OCI-LY1 (cell line): Measurements from ENCODE around the gene OS9.

Experiments
- H2AFZ ChIP-seq: fragments of 200-600 bp; sonication (generic), shearing (Covaris generic); 2 replicates; pipeline ENCODE4 v1.6.0; 2014; ENCODE audit warnings: antibody characterized with exemption, mild to moderate bottlenecking, low read length
- H3F3A ChIP-seq: fragments of 200-600 bp; sonication (generic), shearing (Covaris generic); 2 replicates; pipeline ENCODE4 v1.6.0; 2014; ENCODE audit warnings: mild to moderate bottlenecking, antibody characterized with exemption, low read length, moderate library complexity; ENCODE audit not compliant: insufficient read depth
- H3K27ac ChIP-seq: fragments of 200-600 bp; sonication (generic); 2 replicates; pipeline ENCODE4 v1.5.1; 2014; ENCODE audit warnings: low read length, mixed run types, mild to moderate bottlenecking, low read depth; ENCODE audit not compliant: poor library complexity, severe bottlenecking
- H3K27me3 ChIP-seq: fragments of 200-600 bp; sonication (generic); 2 replicates; pipeline ENCODE4 v1.6.0; 2014; ENCODE audit warnings: antibody characterized with exemption, mild to moderate bottlenecking, low read length, moderate library complexity; ENCODE audit not compliant: insufficient read depth
- H3K36me3 ChIP-seq: fragments of 200-600 bp; sonication (generic); 2 replicates; pipeline ENCODE4 v1.6.1; 2014; ENCODE audit warnings: mild to moderate bottlenecking, antibody characterized with exemption, low read length, moderate library complexity, mixed read lengths; ENCODE audit not compliant: insufficient read depth
- H3K4me1 ChIP-seq: fragments of 200-600 bp; sonication (generic); 2 replicates; pipeline ENCODE4 v1.5.1; 2014; ENCODE audit warnings: mild to moderate bottlenecking, low read length, moderate library complexity; ENCODE audit not compliant: insufficient read depth, severe bottlenecking
- H3K4me2 ChIP-seq: fragments of 200-600 bp; sonication (generic), shearing (Covaris generic); 2 replicates; pipeline ENCODE4 v1.6.1; 2014; ENCODE audit warnings: low read length
- H3K4me3 ChIP-seq: fragments of 200-600 bp; sonication (generic); 2 replicates; pipeline ENCODE4 v1.5.1; 2014; ENCODE audit warnings: low read length, low read depth, mild to moderate bottlenecking, mixed read lengths; ENCODE audit not compliant: poor library complexity, severe bottlenecking
- H3K79me2 ChIP-seq: fragments of 200-600 bp; shearing (Covaris generic); 2 replicates; pipeline ENCODE4 v1.6.1; 2016; ENCODE audit warnings: mixed run types, low read length, mixed read lengths; ENCODE audit not compliant: insufficient read depth
- H3K9ac ChIP-seq: fragments of 200-600 bp; sonication (generic), shearing (Covaris generic); 2 replicates; pipeline ENCODE4 v1.6.1; 2014; ENCODE audit warnings: mild to moderate bottlenecking, low read length, mixed read lengths
- H3K9me2 ChIP-seq: fragments of 200-600 bp; sonication (generic), shearing (Covaris generic); 2 replicates; pipeline ENCODE4 v1.6.1; 2014; ENCODE audit warnings: low read depth, mild to moderate bottlenecking, low read length, mixed read lengths
- H3K9me3 ChIP-seq: fragments of 200-600 bp; shearing (Covaris generic); 2 replicates; pipeline ENCODE4 v1.6.1; 2014; ENCODE audit warnings: low read length, mixed read lengths
- H4K20me1 ChIP-seq: fragments of 200-600 bp; sonication (generic), shearing (Covaris generic); 2 replicates; pipeline ENCODE4 v1.6.0; 2016; ENCODE audit warnings: mild to moderate bottlenecking, low read length; ENCODE audit not compliant: insufficient read depth
- EZH2 ChIP-seq: fragments of 200-600 bp; sonication (generic), shearing (Covaris generic); IDR thresholded peaks from 2 replicates; pipeline ENCODE4 v1.8.0; 2017; ENCODE audit warnings: borderline replicate concordance, mixed run types, mild to moderate bottlenecking, antibody characterized with exemption, low read length, moderate library complexity, mixed read lengths
- TF ChIP-seq, protein P1 (sequence below): fragments of 200-600 bp; sonication (generic), shearing (Covaris generic); IDR thresholded peaks from 2 replicates; pipeline ENCODE4 v1.5.1; 2017; ENCODE audit warnings: mild to moderate bottlenecking, antibody characterized with exemption, low read length, moderate library complexity, mixed read lengths

OS9 gene

DNA sequence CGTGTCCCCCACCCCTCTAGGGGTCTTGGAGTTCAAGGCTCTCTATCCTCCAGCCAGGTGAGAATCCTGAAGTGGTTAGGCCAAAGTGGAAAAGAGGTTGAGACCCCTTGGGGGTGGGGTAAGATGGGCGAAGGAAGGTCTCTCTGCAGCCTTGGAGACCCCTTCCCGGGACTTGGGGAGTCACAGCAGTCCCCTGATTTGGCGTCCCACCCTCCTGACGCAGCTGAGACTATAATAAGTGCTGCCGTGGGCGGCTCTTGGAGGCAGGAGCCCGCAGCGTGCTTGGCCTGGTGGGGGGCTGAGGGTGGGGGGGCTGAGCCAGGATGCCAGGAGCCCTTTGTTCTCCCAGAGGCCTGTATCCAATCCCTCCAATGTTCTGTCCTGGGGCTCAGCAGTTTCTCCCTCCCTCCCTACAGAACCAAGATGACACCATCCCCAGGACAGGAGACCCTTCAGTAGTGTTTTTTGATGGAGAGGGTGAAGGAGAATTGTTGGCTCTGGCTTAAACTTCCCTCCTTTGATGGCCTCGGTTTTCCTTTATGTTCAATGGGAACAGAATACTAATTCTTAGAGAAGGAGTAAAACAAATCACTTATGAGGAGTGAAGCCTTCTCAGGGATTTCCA lies 46.1 kb downstream of the OS9 start:
- Histone ChIP-seq H3K9me2 (no peaks in the 10 kb centered on the region), H3K4me3 (no peak overlapping the region), H3K36me3 (no peaks in the 10 kb centered on the region), H4K20me1 (no peaks in the 10 kb centered on the region), H3K79me2 (no peaks in the 10 kb centered on the region), H3K9me3 (no peaks in the 10 kb centered on the region), H3K27me3 (no peaks in the 10 kb centered on the region), H2AFZ (no peak overlapping the region), H3K4me2 (peak overlapping the region; percentile 82; the same call in 1 of the 2 replicates), H3K4me1 (peaks cover 43% of the 10 kb centered on the region), H3K9ac (no peak overlapping the region), H3F3A (no peaks in the 10 kb centered on the region), H3K27ac (no peak overlapping the region)
- TF ChIP-seq, protein P1, sequence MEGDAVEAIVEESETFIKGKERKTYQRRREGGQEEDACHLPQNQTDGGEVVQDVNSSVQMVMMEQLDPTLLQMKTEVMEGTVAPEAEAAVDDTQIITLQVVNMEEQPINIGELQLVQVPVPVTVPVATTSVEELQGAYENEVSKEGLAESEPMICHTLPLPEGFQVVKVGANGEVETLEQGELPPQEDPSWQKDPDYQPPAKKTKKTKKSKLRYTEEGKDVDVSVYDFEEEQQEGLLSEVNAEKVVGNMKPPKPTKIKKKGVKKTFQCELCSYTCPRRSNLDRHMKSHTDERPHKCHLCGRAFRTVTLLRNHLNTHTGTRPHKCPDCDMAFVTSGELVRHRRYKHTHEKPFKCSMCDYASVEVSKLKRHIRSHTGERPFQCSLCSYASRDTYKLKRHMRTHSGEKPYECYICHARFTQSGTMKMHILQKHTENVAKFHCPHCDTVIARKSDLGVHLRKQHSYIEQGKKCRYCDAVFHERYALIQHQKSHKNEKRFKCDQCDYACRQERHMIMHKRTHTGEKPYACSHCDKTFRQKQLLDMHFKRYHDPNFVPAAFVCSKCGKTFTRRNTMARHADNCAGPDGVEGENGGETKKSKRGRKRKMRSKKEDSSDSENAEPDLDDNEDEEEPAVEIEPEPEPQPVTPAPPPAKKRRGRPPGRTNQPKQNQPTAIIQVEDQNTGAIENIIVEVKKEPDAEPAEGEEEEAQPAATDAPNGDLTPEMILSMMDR, result no peak
- no peak for TF ChIP-seq EZH2

DNA sequence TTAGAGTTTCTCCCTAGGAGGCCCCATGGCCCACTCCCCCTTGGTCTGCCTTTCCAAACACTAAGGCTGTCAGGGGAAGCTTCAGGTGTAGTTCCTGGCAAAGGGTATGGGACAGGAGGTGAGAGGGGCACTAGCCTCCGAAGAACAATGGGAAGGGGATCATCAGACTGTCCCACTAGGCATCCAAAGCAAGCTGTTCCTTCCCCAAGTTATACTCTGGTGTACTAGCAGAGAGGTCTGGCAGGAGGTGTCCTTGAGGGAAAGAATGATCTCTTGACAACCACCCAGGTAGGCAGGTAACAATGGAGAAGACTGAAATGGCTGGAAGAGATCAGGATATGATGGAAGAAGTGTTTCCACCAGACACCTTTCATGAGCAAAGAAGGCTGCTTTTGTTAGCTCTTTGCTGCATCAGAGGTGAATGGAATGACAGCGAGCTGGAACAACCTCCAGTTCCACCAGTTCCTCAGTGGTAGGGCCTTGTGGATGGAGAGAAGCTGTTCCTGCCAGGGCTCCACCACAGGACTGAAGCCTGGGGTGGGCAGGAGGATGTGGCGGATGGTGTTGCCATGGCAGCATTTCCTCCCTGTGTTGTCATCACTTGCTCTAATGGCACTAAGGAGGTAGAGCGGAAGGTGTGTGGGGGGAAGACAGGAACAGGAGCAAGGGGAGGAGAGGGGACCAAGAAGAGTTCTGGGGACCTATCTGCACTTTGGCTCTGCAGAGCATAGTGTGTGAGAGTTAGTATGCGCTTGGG lies 46.9 kb downstream of the OS9 start:
- Histone ChIP-seq H3K4me3 (peak overlapping the region; percentile 74), H2AFZ (no peak overlapping the region), H3K27me3 (no peaks in the 10 kb centered on the region), H3K9me2 (no peaks in the 10 kb centered on the region), H3K9me3 (no peaks in the 10 kb centered on the region), H3K4me2 (peak overlapping the region; percentile 82), H4K20me1 (no peaks in the 10 kb centered on the region), H3K27ac (peak overlapping the region; percentile 56), H3K4me1 (peaks cover 51% of the 10 kb centered on the region), H3F3A (no peaks in the 10 kb centered on the region), H3K9ac (peak overlapping the region; percentile 71; the same call in 1 of the 2 replicates), H3K36me3 (no peaks in the 10 kb centered on the region), H3K79me2 (no peaks in the 10 kb centered on the region)
- TF ChIP-seq, protein P1, result no peak
- TF ChIP-seq EZH2, result no peak

DNA sequence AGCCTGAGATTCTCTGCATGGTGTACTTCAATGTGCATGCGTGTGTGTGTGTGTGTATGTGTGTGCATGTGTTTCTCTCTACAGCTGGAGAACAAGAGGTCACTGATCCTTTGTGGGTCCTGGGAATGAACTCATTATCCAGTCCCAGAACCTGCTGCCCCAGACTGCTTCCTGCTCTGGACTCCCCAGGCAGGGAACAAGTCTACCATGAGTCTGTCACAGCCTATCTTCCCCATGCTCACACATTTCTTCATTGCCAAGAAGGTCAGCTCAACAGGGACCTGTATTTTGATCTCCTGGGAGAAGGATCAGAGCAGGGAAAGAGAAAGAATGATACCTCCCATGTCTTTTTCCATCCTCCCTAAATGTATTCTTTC lies 47.5 kb downstream of the OS9 start:
- TF ChIP-seq EZH2, result no peak
- TF ChIP-seq, protein P1, result no peak
- H3K4me1 ChIP-seq, result peaks cover 57% of the 10 kb centered on the region
- H2AFZ ChIP-seq, result no peak overlapping the region
- H3K4me3 ChIP-seq, result peak overlapping the region; percentile 74
- no peaks in the 10 kb centered on the region for H3K9me3 ChIP-seq
- peak overlapping the region; percentile 82 for H3K4me2 ChIP-seq
- H3K36me3 ChIP-seq, result peaks cover 4% of the 10 kb centered on the region; the same call in 1 of the 2 replicates
- peak overlapping the region; percentile 71 for H3K9ac ChIP-seq
- H3K27me3 ChIP-seq, result no peaks in the 10 kb centered on the region
- H3K27ac ChIP-seq, result peak overlapping the region; percentile 56
- H3K9me2 ChIP-seq, result no peaks in the 10 kb centered on the region
- H3K79me2 ChIP-seq, result no peaks in the 10 kb centered on the region
- no peaks in the 10 kb centered on the region; the same call in 1 of the 2 replicates for H3F3A ChIP-seq
- H4K20me1 ChIP-seq, result no peaks in the 10 kb centered on the region
